ENCODE measurements around the gene TASOR. TPM values are rescaled to one million over a fixed set of nuclear protein-coding genes. Genes with fewer than 3 reads are reported as not detected.

The TASOR gene
- 69.7 and 70.2 TPM in 2 replicates for total RNA-seq (2014; rRNA removed; shearing (Covaris generic))

GRCh38 chr3:56683122-56683817 lies at the start of gene TASOR:
TSS of gene TASOR (minus strand) at chr3:56683265. CDS start at chr3:56683006, 259 bp downstream.

Other genes starting within 250 kb of the TASOR start
- 0.53 and 0.61 TPM in 2 replicates for gene ERC2, start 214.8 kb downstream of the TASOR start, total RNA-seq (2014; rRNA removed; shearing (Covaris generic))
- 13.2 and 14.4 TPM in 2 replicates for gene CCDC66, start 126.1 kb downstream of the TASOR start, total RNA-seq (2014; rRNA removed; shearing (Covaris generic))
- 3.4 TPM in 2 replicates for gene ARHGEF3, start 118.7 kb upstream of the TASOR start, total RNA-seq (2014; rRNA removed; shearing (Covaris generic))

All from A375 (cell line).